Calu3 (cell line): ENCODE results near the gene HBZ. TPM values are rescaled to one million over a fixed set of nuclear protein-coding genes. Genes with fewer than 3 reads are reported as not detected.

Source experiments
- BruUV-seq: library from RNA; stranded (reverse); fragments of 400-500 nt; replicated peaks from 2 replicates; lab custom pipeline; 2021; lab: Mats Ljungman, UMichigan
- CTCF ChIA-PET: fragments of 300-600 bp; sonication (Branson Sonifier 250); formaldehyde crosslinking; loops from one replicate; lab custom pipeline; 2022; ENCODE audit warnings: antibody characterized with exemption; lab: Charles Lee
- DNase-seq: peaks from one replicate; pipeline ENCODE4 v3.0.0; 2022
- H3K27ac Mint-ChIP-seq: one replicate; pipeline ENCODE4 v1.8.0; 2022; ENCODE audit warnings: mixed read lengths; ENCODE audit not compliant: unreplicated experiment
- H3K27me3 Mint-ChIP-seq: one replicate; pipeline ENCODE4 v1.8.0; 2022; ENCODE audit warnings: mixed read lengths; ENCODE audit not compliant: unreplicated experiment
- H3K36me3 Mint-ChIP-seq: one replicate; pipeline ENCODE4 v1.8.0; 2022; ENCODE audit warnings: mild to moderate bottlenecking, moderate library complexity, mixed read lengths; ENCODE audit not compliant: insufficient read depth, unreplicated experiment
- H3K4me1 Mint-ChIP-seq: one replicate; pipeline ENCODE4 v1.8.0; 2022; ENCODE audit warnings: mild to moderate bottlenecking, low read depth, mixed read lengths; ENCODE audit not compliant: unreplicated experiment
- H3K4me3 Mint-ChIP-seq: one replicate; pipeline ENCODE4 v1.8.0; 2022; ENCODE audit warnings: mild to moderate bottlenecking, low read depth, moderate library complexity, mixed read lengths; ENCODE audit not compliant: unreplicated experiment
- H3K9me3 Mint-ChIP-seq: one replicate; pipeline ENCODE4 v1.8.0; 2022; ENCODE audit warnings: low read depth, mixed read lengths; ENCODE audit not compliant: unreplicated experiment
- intact Hi-C: fragments of 100-400 bp; cut with micrococcal nuclease; formaldehyde crosslinking; loops from one replicate; pipeline ENCODE4 v1.10.0; 2022; ENCODE audit not compliant: unreplicated experiment
- total RNA-seq: library from RNA; stranded (reverse); gene quantifications from 2 replicates; pipeline ENCODE4 v1.2.3, GENCODE V29; 2022
- TF ChIP-seq, protein P1 (sequence below): fragments of 200-600 bp; IDR thresholded peaks from one replicate; pipeline ENCODE4 v1.8.0; 2022; ENCODE audit warnings: antibody characterized with exemption; ENCODE audit not compliant: unreplicated experiment

HBZ gene
- total RNA-seq, 1 experiment from 2014 or later = not detected

DNA sequence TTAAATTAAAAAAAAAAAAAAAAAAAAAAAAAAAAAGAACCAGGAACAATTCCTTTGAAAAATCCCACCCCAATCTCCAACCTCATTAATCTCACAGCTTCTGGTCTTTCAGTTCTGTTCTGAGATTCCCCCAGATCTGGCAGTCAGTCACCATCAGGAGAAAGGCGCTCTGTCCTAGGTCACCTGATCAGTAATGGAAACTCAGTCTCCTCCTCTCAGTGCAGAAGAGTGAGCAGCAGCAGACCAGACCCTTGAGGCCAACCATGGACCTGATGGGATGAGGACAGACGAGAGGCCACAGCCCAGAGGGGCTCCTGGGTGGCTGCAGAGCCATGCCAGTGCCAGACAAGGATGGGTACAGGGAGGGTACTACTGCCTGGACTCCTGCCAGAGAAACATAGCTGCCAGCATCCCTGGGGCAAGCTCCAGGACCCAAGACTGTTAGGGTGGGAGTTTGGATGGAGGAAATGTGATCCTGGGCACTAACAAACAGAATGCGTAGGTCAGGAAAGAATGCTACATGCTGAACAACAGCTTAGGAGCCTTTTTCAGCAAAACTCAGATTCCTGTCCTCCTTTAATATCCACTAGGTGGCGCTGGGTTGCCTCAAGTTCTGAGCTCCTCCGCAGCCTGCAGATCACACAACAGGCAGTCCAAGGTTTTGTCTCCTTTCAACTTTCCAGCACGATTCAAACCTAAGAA is 45.7 kb upstream of the HBZ start:
- no peak overlapping the region for H3K27ac Mint-ChIP-seq
- TF ChIP-seq, protein P1, sequence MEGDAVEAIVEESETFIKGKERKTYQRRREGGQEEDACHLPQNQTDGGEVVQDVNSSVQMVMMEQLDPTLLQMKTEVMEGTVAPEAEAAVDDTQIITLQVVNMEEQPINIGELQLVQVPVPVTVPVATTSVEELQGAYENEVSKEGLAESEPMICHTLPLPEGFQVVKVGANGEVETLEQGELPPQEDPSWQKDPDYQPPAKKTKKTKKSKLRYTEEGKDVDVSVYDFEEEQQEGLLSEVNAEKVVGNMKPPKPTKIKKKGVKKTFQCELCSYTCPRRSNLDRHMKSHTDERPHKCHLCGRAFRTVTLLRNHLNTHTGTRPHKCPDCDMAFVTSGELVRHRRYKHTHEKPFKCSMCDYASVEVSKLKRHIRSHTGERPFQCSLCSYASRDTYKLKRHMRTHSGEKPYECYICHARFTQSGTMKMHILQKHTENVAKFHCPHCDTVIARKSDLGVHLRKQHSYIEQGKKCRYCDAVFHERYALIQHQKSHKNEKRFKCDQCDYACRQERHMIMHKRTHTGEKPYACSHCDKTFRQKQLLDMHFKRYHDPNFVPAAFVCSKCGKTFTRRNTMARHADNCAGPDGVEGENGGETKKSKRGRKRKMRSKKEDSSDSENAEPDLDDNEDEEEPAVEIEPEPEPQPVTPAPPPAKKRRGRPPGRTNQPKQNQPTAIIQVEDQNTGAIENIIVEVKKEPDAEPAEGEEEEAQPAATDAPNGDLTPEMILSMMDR = peak; percentile 88
- CTCF ChIA-PET = interaction anchor here (0.5 to 2.4 kb wide), 17 partner anchors 10 to 389 kb away, joined by 3 to 32 read pairs (median 4); partner anchors contain the start of genes AXIN1, PGAP6 and POLR3K

DNA sequence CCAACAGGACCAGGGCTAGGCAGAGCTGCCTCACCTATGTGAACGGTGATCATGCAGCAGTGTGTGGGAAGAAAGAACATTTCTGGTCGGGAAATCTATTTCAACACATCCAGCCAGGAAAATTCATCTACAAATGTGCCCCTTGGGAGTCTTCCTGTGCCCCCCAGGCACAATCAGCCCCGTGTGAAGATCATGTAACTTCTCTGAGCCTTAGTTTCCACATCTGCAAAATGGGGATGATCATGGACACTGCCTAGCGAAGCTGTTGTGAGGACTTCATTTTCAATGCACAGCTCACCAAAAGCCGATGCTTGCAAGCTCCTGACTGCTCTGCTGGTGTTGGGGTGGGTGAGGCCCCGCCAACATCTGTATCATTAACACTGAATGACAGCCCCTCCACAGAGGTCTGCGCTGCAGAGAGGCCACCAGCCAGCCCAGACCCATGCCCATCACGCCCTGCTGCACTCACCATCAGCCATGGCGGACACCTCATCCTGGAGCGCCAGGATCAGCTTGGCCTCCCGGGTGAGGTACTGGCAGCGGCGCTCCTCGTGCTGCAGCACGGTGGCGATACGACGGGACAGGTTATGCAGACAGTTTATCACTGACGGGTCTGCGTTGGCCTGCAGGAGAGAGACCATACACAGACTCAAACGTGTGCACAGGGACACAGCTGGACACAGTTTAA is 40.1 kb upstream of the HBZ start:
- Mint-ChIP-seq H3K4me3 (no peak overlapping the region), H3K36me3 (peaks cover 25% of the 10 kb centered on the region), H3K4me1 (peaks cover 11% of the 10 kb centered on the region), H3K27ac (no peak overlapping the region), H3K27me3 (no peaks in the 10 kb centered on the region), H3K9me3 (no peaks in the 10 kb centered on the region)
- DNase-seq = no peak
- CTCF ChIA-PET = no interaction called here
- intact Hi-C loops = no loop called here
- BruUV-seq = no TSS peak
- TF ChIP-seq, protein P1 = no peak

More for the DNA sequence above, 45.7 kb upstream of the HBZ start:
- Mint-ChIP-seq H3K4me3 (no peak overlapping the region), H3K36me3 (peaks cover 21% of the 10 kb centered on the region), H3K9me3 (no peaks in the 10 kb centered on the region), H3K4me1 (no peaks in the 10 kb centered on the region), H3K27me3 (no peaks in the 10 kb centered on the region)
- intact Hi-C loops = loop anchor here (1.0 kb wide), 1 partner anchor 256 kb away; no protein-coding TSS in a partner anchor
- peak; percentile 66 for DNase-seq
- no TSS peak for BruUV-seq

DNA sequence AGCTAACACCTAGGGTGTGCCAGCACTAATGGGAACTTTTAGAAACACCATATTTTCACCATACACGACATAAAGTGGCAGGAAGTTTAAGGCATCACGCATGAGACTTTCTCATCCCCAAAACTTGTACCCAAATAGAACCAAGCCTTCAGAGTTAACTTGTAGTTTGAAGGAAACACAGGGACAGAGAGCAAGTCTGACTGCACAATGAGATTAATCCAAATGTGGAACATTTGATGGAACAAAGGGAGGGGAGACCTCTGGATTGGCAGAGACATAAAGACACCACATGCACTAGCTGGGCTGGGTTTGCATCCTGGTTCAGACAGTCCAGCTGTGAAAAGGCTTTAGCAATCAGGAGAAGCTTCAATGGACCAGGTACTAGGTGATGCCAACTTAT is 38.1 kb upstream of the HBZ start:
- CTCF ChIA-PET = no interaction called here
- no peak overlapping the region for H3K27ac Mint-ChIP-seq
- TF ChIP-seq, protein P1 = no peak

DNA sequence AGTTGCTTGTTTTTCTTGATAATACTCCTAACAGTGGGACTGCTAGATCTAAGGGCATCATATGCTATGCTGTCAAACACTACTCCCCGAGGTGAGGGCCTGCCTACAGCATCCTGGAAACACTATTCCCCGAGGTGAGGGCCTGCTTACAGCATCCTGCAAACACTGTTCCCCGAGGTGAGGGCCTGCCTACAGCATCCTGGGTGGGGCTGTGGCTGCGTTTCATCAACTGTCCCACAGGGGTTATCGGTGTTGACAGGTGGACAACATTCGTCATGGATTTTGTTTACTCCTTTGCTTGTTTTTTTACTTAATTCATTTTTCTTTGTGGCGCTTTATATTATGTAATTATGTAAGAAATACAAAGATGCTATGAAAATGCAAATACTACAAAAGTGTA is 36.4 kb upstream of the HBZ start:
- H3K9me3 Mint-ChIP-seq = no peaks in the 10 kb centered on the region
- no TSS peak for BruUV-seq
- CTCF ChIA-PET = no interaction called here
- H3K36me3 Mint-ChIP-seq = peaks cover 24% of the 10 kb centered on the region
- no peaks in the 10 kb centered on the region for H3K27me3 Mint-ChIP-seq
- no peak for DNase-seq
- no peak overlapping the region for H3K4me3 Mint-ChIP-seq
- no peak overlapping the region for H3K27ac Mint-ChIP-seq
- intact Hi-C loops = loop anchor here (2.0 kb wide), 1 partner anchor 65 kb away; the partner anchor contains the start of gene HBQ1
- TF ChIP-seq, protein P1 = no peak
- H3K4me1 Mint-ChIP-seq = peaks cover 11% of the 10 kb centered on the region

More for the DNA sequence above, 38.1 kb upstream of the HBZ start:
- Mint-ChIP-seq H3K4me3 (no peak overlapping the region), H3K27me3 (no peaks in the 10 kb centered on the region), H3K36me3 (peaks cover 24% of the 10 kb centered on the region), H3K4me1 (peaks cover 11% of the 10 kb centered on the region), H3K9me3 (no peaks in the 10 kb centered on the region)
- no peak for DNase-seq
- intact Hi-C loops = no loop called here
- BruUV-seq = no TSS peak
